ENCODE measurements around the gene CSF1.
"Not testable (repeated sequence)": the region's sequence is repeated elsewhere in the genome, so short reads cannot be mapped to it uniquely, and the experiment has no call there.

Gene CSF1

DNA sequence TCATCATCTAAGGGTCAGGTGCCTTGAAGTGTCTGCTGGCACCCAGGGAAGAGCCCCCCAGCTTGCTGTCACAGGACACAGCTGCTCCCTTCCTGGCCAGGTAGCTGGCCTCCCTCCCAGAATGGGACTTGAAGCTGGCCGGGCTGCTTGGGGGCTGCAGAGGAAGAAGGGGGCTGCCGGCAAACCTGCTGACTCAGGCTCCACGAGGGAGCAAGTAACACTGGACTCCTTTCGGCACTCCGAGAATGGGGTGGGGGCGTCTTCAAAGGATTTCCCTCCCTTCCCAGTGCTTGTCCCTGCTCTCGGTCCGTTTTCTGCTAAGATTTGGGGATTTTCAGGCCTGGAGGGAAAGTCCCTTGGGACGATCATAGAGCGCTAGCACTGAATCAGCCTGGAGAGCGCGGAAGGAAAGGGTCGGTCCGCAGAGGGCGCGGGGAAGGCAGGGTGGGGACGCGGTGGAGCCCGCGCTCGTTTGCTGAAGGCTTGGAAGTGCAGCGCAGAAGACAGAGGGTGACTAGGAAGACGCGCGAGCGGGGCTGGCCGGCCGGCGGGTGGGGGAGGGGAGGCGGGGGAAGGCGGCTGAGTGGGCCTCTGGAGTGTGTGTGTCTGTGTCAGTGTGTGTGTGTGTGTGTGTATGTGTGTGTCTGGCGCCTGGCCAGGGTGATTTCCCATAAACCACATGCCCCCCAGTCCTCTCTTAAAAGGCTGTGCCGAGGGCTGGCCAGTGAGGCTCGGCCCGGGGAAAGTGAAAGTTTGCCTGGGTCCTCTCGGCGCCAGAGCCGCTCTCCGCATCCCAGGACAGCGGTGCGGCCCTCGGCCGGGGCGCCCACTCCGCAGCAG, at the start of gene CSF1:
CSF1 (plus strand) TSS at position 727 of the 840 bp plus-strand sequence. CDS start 175 bp downstream, outside the sequence.
- peak; percentile 78 for DNase-seq

DNA sequence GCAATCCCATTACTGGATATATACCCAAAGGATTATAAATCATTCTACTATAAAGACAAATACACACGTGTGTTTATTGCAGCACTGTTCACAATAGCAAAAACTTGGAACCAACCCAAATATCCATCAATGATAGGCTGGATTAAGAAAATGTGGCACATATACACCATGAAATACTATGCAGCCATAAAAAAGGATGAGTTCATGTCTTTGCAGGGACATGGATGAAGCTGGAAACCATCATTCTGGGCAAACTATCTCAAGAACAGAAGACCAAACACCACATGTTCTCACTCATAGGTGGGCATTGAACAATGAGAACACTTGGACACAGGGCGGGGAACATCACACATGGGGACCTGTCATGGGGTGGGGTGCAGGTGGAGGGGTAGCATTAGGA, 49.0 kb upstream of the CSF1 start:
- DNase-seq, result not testable (repeated sequence)

DNA sequence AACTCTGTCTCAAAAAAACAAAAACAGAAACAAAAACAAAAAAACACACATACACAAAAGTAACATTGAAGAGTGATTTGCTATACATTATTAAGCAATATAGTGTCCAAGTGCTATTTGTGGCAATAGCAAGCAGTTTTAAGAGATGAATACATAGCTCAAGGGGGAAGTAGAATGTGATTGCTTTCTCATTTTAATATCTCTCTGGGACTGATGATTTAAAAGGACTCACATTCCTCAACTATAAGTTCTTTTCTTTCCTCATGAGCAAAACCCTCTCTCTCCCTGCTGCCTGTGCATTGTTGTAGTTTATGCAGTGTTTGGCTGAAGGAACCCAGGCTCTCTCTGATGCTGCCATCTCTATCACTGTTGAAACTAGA, 47.0 kb upstream of the CSF1 start:
- DNase-seq, result no peak

- no peak for DNase-seq
Observed at GRCh38 chr1:109864047-109864822, 46.4 kb upstream of the CSF1 start.

- no peak for DNase-seq
Observed at GRCh38 chr1:109864930-109865612, 45.6 kb upstream of the CSF1 start.

- DNase-seq, result no peak
Observed at GRCh38 chr1:109866071-109866470, 44.6 kb upstream of the CSF1 start.

GRCh38 chr1:109873278-109874175, 37.1 kb upstream of the CSF1 start:
- no peak for DNase-seq

- no peak for DNase-seq
Observed at GRCh38 chr1:109874445-109874844, 36.2 kb upstream of the CSF1 start.

- no peak for DNase-seq
Observed at GRCh38 chr1:109875874-109876273, 34.8 kb upstream of the CSF1 start.

- DNase-seq, result no peak
Observed at GRCh38 chr1:109876617-109877316, 33.9 kb upstream of the CSF1 start.

- no peak for DNase-seq
Observed at GRCh38 chr1:109877317-109877771, 33.3 kb upstream of the CSF1 start.

DNA sequence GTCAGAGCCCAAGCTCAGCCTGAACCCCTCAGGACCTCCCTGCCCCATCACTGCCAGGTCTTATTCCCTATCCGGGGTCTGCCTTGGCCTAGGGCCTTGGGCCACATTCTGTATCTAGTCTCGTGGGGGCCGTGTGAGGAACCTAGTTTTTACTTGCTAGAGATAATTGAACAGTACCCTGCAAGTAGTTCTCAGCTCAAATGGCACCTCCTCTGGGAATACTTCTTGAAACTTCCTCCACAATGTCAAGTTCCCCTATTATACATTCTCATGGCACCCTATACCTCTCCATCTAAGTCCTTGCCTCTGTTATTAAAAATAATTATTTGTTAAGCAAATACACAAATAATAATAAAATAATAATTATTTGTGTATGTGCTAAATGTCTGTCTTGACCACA, 32.9 kb upstream of the CSF1 start:
- no peak for DNase-seq

- DNase-seq, result no peak
Observed at GRCh38 chr1:109878531-109879104, 32.0 kb upstream of the CSF1 start.

GRCh38 chr1:109879371-109879770, 31.3 kb upstream of the CSF1 start:
- not testable (repeated sequence) for DNase-seq

GRCh38 chr1:109879881-109880525, 30.6 kb upstream of the CSF1 start:
- DNase-seq, result no peak

DNA sequence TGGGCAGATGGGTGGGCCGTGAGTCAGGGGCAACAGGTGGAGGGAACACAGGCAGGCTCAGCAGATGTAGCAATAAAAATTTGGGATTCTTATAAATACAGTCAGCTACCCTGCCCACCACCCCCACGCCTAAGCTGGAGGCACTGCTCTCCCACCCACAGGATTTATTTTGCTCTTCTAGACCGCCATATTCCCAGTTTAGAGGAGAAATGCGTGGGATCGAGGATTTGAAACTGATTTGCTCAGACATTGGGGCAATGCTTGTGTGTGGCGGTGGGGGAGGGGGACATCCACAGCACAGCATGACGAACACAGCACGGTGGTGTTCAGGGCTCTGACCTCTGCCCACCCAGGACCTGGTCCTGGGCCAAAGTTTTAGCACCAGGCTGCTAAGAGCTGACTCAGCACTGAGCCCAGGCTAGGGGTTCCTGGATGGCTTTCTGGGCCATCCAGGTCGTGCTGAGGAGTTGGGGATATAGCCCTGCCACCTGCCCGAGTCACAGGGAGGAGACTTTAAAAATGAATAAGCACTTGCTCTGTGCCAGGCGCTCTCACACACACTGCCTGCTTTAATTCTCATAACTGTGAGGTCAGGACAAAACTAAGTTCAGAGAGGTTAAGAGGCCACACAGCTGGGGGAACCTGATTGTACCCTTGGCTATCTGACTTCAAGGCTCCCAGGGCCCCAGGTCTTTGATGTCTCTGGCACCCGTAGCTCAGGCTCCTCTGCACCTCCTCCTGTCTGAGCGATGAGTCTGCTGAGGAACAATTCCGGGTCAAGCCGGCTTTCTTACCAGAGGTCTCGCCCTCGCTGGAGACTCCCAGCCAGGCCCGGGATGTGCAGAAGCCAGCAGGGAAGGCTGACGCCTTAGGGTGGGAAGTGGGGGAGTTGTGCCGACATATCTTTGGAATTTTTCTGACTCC, 29.4 kb upstream of the CSF1 start:
- no peak for DNase-seq

DNA sequence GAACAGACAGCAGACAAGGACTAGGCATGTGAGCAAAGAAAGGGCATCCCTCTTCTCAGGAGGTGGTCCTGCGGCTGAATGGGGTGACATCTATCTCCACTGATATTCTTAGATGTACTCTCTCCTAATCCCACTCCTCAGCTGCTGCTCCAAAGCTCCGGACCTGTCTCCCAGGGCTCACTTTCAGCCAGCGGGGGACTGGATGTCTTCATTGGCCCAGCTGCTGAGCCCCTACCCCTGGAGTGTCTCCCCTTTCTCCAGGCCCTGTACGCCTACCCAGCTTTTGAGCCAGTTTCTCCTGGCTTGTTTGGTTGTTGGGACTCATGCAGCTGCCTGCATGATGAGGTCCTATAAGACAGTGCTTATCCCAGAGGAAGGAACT, 28.8 kb upstream of the CSF1 start:
- no peak for DNase-seq

DNA sequence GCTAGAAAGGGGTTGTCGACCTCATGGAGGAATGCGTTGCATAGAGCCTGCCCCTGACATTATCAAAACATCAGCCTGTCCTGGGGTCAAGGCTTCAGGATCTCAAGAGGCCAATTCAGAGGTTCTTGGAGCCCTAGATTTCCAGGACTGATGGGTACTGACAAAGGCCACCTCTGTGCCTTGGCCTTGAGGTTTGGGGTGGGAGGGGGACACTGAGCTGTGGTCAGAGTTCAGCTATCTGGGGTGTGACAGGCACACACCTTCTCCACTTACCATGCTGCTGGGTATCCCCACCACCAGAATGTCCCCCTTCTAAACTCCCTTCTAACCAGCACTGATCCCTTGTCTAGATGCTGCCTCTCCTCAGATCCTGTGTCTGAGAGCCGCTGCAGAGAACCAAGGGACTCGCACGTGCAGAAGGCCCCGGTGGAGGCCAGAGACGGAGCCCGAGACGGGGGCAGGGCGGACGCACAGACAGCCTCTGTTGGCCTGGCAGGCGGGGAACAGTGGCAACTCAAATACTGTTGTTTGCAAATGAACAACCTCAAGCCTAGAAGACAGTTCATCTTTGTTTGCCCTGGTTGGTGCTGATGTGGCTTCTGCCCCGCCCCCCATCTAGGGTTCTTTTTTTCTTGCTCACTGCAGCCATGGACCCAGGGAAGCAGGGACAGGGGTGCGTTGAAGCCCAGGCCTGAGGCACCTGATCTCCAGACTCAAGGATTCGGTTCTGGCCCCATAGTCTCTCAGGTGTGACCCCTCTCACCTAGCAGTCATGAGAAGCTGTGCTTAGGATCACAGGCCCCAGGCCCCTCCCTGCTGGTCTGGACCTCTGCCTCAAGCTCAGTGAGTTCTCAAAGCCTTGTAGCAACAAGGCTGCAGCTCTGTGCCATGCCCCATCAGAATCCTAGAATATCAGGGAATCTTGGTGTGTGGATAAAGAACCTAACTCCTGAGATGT, 28.1 kb upstream of the CSF1 start:
- DNase-seq, result no peak
